Measurements from ENCODE around the gene WDR45B.
A peak's percentile ranks its signal among the peaks of the same experiment; 100 is the strongest.

WDR45B gene

GRCh38 chr17:82619641-82620040 lies 28.6 kb downstream of the WDR45B start:
- no peak for DNase-seq

- DNase-seq, result no peak
Observed at GRCh38 chr17:82619211-82619610, 29.0 kb downstream of the WDR45B start.

- DNase-seq, result no peak
Observed at GRCh38 chr17:82616021-82616711, 32.1 kb downstream of the WDR45B start.

- DNase-seq, result no peak
Observed at GRCh38 chr17:82615084-82616020, 32.9 kb downstream of the WDR45B start.

- no peak for DNase-seq
Observed at GRCh38 chr17:82614095-82614631, 34.1 kb downstream of the WDR45B start.

- no peak for DNase-seq
Observed at GRCh38 chr17:82613283-82614094, 34.8 kb downstream of the WDR45B start.

GRCh38 chr17:82611140-82612058 lies 36.8 kb downstream of the WDR45B start:
- DNase-seq, result no peak

- DNase-seq, result no peak
Observed at GRCh38 chr17:82609655-82610054, 38.6 kb downstream of the WDR45B start.

GRCh38 chr17:82608816-82609215 lies 39.4 kb downstream of the WDR45B start:
- DNase-seq, result no peak

GRCh38 chr17:82605939-82606600 lies 42.2 kb downstream of the WDR45B start:
- DNase-seq, result no peak

- no peak for DNase-seq
Observed at GRCh38 chr17:82604532-82604931, 43.7 kb downstream of the WDR45B start.

- peak; percentile 71 to 72 for DNase-seq
Observed at GRCh38 chr17:82603981-82604448, 44.2 kb downstream of the WDR45B start.

- DNase-seq, result no peak
Observed at GRCh38 chr17:82602986-82603710, 45.1 kb downstream of the WDR45B start.

GRCh38 chr17:82602487-82602886 lies 45.8 kb downstream of the WDR45B start:
- DNase-seq, result no peak

GRCh38 chr17:82601447-82602000 lies 46.7 kb downstream of the WDR45B start:
- no peak for DNase-seq

- no peak for DNase-seq
Observed at GRCh38 chr17:82600731-82601446, 47.4 kb downstream of the WDR45B start.

GRCh38 chr17:82599674-82600661 lies 48.3 kb downstream of the WDR45B start:
- DNase-seq, result no peak

Data from AML-193 (cell line).